Mucosa of gallbladder (tissue), 1 donor: ENCODE measurements around the gene TNFAIP8L1. TPM values are rescaled to one million over a fixed set of nuclear protein-coding genes. Genes with fewer than 3 reads are reported as not detected.
"Not testable (repeated sequence)": the region's sequence is repeated elsewhere in the genome, so short reads cannot be mapped to it uniquely, and the experiment has no call there.

Source experiments
- DNase-seq: peaks from one replicate; pipeline ENCODE4 v3.0.0-alpha.2; 2020; ENCODE audit warnings: low spot score
- total RNA-seq: library from RNA; stranded (reverse); gene quantifications from one replicate; pipeline ENCODE4 v1.2.1, GENCODE V29; 2021
- donor health status: DM: no; HTN: no; CAD: no.

The TNFAIP8L1 gene
- total RNA-seq, result 7.3 TPM

- peak; percentile 97 for DNase-seq
These were observed at the start of gene TNFAIP8L1 for GRCh38 chr19:4638828-4639530. Gene TNFAIP8L1 (plus strand): TSS chr19:4639516. CDS start chr19:4651870, 12,354 bp downstream.

- DNase-seq, result no peak
These were observed 49.5 kb upstream of the TNFAIP8L1 start for GRCh38 chr19:4589579-4590410.

GRCh38 chr19:4590559-4590958 is 48.8 kb upstream of the TNFAIP8L1 start:
- no peak for DNase-seq

GRCh38 chr19:4591320-4591719 is 48.0 kb upstream of the TNFAIP8L1 start:
- DNase-seq, result no peak

- DNase-seq, result no peak
These were observed 46.9 kb upstream of the TNFAIP8L1 start for GRCh38 chr19:4592445-4592844.

GRCh38 chr19:4593409-4593851 is 45.9 kb upstream of the TNFAIP8L1 start:
- DNase-seq, result no peak

GRCh38 chr19:4594201-4594600 is 45.1 kb upstream of the TNFAIP8L1 start:
- no peak for DNase-seq

GRCh38 chr19:4595158-4595557 is 44.2 kb upstream of the TNFAIP8L1 start:
- not testable (repeated sequence) for DNase-seq

- DNase-seq, result no peak
These were observed 43.0 kb upstream of the TNFAIP8L1 start for GRCh38 chr19:4596033-4596904.

GRCh38 chr19:4597278-4597974 is 41.9 kb upstream of the TNFAIP8L1 start:
- DNase-seq, result no peak

- DNase-seq, result no peak
These were observed 41.2 kb upstream of the TNFAIP8L1 start for GRCh38 chr19:4597975-4598671.

GRCh38 chr19:4598712-4599111 is 40.6 kb upstream of the TNFAIP8L1 start:
- DNase-seq, result no peak

- no peak for DNase-seq
These were observed 39.2 kb upstream of the TNFAIP8L1 start for GRCh38 chr19:4600082-4600481.

GRCh38 chr19:4600893-4601292 is 38.4 kb upstream of the TNFAIP8L1 start:
- no peak for DNase-seq

GRCh38 chr19:4602173-4602788 is 37.0 kb upstream of the TNFAIP8L1 start:
- no peak for DNase-seq

GRCh38 chr19:4602915-4603314 is 36.4 kb upstream of the TNFAIP8L1 start:
- no peak for DNase-seq

GRCh38 chr19:4604912-4605311 is 34.4 kb upstream of the TNFAIP8L1 start:
- no peak for DNase-seq

- DNase-seq, result no peak
These were observed 33.1 kb upstream of the TNFAIP8L1 start for GRCh38 chr19:4606181-4606580.

GRCh38 chr19:4606921-4607678 is 32.2 kb upstream of the TNFAIP8L1 start:
- no peak for DNase-seq
